Right forelimb (tissue), 1 donor: ENCODE data around the gene NCOA3.
A peak's percentile ranks its signal among the peaks of the same experiment; 100 is the strongest.

Source experiments
- DNase-seq: peaks from one replicate; pipeline ENCODE4 v3.0.0-alpha.2; 2018

The NCOA3 gene

DNA sequence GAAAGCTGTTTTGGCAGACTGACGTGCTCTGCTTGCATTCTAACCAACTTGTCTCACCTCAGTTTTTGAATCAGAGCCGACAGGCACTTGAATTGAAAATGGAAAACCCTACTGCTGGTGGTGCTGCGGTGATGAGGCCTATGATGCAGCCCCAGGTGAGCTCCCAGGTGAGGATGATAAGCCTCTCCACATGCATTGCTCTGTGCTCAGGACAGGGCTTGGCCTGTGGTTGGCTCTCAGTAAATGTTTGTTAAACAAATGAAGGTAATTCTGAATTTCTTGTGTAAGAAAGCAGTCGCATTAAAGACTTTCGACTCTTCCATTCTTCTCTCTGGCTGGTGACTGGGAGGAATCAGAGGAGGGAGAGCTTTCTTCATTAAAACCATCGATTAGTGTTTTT is 147.3 kb downstream of the NCOA3 start:
- no peak for DNase-seq

DNA sequence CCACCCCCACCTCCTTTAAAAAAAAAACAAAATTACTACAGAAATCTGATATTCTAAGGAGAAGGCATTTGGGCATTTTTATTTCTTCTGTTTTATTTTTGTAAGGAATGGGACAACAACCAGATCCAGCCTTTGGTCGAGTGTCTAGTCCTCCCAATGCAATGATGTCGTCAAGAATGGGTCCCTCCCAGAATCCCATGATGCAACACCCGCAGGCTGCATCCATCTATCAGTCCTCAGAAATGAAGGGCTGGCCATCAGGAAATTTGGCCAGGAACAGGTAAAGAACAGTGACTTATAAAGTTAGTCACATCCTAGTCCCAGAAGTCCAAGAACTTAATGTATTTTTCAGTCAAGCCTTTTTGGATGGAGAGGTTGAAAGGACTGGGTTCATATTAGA is 150.6 kb downstream of the NCOA3 start:
- no peak for DNase-seq

DNA sequence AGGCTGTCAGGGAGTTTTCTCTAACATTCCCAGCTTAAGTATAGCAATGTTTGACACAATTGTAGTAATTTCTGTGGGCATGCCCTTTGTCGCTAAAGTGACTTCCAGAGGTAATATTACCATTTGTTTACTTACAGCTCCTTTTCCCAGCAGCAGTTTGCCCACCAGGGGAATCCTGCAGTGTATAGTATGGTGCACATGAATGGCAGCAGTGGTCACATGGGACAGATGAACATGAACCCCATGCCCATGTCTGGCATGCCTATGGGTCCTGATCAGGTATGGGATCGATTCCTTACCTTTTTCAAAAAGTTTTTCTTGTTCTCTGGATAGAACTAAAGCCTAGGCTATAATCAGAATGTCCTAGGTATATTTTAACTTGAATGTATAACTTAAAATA is 151.1 kb downstream of the NCOA3 start:
- DNase-seq = no peak

DNA sequence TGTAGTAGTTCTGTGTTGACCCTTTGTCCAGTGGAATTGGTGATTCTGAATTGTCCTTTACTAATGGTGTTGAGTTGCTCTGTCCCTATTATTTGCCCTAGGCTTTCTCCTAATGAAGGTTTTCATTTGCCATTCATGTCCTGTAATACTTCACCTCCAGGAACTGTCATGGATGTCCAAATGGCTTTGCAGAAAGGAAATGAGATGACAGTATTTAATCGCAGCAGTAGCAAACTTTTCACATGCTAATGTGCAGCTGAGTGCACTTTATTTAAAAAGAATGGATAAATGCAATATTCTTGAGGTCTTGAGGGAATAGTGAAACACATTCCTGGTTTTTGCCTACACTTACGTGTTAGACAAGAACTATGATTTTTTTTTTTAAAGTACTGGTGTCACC is 152.2 kb downstream of the NCOA3 start:
- DNase-seq = no peak

DNA sequence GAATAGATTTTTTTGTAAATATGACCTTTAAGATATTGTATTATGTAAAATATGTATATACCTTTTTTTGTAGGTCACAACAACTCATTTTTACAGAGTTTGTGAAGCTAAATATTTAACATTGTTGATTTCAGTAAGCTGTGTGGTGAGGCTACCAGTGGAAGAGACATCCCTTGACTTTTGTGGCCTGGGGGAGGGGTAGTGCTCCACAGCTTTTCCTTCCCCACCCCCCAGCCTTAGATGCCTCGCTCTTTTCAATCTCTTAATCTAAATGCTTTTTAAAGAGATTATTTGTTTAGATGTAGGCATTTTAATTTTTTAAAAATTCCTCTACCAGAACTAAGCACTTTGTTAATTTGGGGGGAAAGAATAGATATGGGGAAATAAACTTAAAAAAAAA is 152.7 kb downstream of the NCOA3 start:
- DNase-seq = no peak

DNA sequence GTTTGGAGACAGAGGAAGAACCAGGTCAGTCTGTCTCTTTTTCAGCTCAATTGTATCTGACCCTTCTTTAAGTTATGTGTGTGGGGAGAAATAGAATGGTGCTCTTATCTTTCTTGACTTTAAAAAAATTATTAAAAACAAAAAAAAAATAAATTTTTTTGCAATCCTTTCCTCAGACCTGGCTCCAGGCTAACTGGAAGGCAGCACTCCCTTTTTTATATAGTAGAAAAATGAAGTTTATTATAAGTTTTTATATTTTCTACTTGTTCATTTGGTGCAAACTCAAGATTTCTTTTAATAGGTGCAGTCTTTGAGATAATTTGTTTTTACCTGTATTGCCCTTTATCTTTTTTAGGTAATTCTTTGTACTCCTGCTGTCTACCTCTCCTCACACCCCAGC is 153.9 kb downstream of the NCOA3 start:
- no peak for DNase-seq

DNA sequence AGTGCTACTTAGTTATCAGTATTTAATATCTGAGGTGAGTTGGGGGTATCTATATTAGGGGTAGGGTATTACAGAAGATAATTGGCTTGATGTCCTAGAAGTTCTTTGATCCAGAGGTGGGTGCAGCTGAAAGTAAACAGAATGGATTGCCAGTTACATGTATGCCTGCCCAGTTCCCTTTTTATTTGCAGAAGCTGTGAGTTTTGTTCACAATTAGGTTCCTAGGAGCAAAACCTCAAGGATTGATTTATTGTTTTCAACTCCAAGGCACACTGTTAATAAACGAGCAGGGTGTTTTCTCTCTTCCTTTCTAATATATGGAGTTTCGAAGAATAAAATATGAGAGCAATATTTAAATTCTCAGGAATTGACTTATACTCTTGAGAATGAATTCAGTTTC is 154.6 kb downstream of the NCOA3 start:
- DNase-seq = no peak

DNA sequence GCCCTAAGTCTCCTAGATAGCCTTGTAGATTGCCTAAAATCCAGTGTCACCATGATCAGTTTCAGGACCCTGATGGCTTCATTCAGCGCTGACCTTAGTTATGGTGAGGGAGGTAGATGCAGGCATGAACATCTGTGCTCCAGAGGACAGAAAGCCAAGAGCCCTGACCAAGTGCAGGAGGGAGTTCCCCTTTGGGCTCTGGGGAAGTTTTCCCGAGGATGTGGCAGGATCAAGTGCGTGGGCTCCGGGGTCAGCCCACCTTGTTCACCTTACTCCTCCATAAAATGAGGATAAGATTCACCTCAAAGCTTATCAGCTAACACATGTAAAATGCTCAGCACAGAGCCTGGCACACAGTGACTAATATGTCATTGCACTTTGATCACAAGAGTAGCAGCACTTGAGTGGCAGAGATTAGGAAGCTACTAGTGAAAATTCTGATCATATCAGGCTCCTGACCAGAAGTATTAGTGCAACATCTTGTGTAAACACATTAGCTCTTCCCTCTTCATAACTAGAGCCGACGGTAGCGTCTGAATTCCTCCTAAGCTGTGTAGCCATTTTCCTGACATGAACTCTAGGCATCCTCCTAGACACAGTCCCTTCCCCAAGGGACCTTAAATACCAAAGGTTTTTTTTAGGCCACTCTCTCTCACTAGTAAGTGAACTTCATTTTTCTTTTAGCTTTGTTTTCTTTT is 158.4 kb downstream of the NCOA3 start:
- no peak for DNase-seq

DNA sequence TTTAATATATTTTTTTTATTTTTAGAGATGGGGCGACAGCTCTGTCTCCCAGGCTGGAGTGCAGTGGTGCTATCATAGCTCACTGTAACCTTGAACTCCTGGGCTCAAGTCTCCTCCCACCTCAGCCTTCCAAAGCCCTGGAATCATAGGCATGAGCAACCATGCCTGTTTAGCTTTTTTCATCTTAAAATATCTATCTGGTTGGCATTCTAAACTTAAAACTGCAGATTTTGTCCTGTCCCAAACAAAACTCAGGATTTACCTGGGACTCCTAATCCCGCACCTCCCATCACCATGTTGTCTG is 158.9 kb downstream of the NCOA3 start:
- DNase-seq = no peak

DNA sequence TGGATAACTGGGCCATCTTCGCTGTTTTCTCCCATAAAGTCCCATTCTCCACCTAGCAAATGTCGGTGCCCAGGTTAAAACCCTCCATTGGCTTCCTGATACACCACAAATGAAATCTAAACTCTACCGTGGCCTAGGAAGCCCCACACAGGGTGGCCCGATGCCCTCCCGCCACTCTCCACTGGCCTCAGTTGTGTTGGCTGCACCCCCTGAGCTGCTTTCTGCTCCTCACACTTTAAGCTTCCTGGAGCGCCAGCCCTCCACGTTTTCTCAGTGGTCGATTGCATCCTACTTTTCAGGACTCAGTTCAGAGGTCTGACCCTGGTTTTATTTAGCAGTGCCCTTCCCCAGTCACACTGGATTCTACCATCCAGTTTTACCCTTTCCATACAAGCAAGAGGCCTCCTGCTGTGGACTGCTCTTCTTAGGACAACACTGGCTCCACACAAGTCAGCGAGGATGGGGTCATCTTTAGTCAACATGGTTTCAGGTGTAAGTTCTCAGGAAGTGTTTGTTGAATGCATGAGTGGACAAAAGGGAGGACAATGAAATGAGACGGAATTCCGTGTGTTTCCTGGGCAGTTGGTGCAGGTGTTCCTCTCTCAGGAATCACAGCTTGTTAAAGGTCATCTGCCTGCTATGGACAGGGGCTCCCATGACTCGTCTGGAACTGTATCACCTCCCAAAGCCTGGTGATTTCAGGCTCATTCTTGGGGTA is 159.5 kb downstream of the NCOA3 start:
- no peak for DNase-seq

DNA sequence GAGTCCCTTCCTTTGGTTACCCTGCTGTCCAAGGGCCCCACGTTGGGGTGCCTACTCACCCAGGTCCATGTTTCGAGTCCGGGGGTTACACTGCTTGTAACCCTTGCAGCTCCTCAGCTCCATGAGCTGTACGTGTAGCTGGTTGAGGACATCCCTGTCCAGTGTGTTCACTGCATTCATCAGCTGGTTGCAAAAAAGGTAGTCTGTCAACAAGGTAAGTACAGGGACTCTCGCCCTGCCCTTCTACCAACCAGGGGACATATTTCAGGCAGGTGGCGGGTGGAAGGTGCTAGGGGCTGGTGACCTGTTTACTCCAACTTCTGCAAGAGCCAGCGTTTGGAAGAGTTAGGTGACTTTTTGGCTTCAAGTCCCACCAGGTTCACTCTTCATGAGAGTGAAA is 160.0 kb downstream of the NCOA3 start:
- DNase-seq = no peak

DNA sequence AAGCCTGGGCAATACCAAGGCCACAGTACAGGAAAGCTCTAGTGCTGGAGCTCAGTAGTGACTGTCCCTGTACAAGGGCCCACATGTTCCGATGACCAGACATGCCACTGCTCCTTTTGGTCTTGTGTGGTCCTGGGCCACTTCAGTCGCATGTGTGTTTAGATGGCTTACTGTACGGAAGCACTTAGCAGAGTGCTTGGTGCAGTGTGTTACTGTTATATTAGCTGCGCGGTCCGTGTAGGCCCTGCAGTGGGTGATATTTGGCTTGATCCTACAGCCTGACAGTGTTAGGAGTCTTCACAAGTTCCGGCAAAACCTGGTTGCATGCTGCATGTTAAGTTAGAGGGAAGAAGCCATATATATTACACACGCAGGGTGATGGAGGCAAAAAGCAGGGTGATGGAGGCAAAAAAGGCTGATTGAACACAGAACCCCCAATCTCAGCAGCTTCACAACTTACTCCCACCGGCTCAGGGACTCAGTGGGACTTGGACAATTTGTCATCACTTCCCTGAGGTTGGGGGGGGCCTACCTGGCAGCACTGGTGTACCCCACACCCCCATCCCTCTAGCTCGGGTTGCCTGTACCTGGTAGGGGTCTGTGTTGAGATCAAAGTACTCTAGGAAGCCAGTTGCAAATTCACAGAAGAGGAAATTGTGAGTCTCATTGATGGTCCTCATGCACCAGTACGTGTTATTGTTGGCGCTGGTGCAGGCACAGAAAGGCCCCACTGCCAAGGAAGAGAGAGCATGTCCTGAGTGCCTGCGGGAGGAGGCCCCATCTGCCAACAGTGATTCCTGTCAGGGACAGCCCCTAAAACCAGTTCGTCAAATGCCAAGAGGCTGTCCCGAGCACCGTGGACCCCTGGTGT is 161.0 kb downstream of the NCOA3 start:
- no peak for DNase-seq

DNA sequence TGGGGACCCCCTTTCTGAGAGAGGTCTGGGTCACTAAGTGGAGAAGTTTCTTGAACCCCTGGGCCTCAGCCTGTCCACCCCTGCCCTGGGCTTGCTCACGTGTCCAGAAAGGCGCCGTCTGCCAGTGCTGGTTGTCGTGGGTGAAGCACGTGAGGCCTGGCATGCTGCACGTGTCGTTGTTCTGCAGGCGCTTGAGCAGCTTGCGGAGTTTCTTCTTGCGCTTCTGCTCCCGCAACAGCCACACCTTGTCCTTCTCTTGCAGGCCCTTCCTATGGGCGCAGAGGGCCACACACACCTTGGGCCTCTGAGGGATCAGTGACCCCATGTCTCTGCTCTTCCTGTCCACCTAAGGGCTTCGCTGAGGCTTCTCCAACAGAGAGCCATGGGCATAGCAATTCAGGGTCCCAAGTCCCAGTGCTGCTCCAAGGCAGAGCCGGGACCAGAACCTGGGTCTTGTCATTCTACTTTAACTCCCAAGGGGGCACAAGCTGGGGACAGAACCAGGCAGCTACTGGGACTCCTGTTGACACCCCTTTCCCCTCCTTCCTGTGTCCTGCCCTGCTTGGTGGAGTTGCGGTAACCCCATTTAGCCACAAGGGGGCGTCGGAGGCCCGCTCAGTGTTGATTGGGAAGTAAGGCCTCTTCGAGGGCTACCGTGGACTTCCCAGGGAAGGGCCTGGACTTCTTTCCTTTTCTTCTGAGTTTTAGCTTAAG is 161.8 kb downstream of the NCOA3 start:
- peak; percentile 92 for DNase-seq

DNA sequence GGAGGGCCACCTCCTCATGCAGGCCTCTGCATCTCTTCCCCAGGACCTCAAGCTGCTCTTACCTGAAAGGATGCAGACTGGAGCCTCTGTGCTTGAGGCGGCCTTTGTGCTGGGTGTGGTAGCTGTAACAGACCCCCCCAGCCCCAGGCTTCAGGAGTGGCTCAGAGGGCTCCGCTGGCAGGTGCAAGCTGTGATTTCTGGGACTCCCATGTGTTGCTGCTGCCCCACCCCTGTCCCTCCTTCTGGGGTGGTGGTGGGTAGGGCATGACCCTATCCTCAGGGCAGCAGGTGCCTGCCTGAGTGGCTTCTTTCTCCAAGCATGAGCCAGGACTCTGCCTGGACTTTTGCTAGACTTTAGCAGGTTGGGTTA is 162.4 kb downstream of the NCOA3 start:
- no peak for DNase-seq

DNA sequence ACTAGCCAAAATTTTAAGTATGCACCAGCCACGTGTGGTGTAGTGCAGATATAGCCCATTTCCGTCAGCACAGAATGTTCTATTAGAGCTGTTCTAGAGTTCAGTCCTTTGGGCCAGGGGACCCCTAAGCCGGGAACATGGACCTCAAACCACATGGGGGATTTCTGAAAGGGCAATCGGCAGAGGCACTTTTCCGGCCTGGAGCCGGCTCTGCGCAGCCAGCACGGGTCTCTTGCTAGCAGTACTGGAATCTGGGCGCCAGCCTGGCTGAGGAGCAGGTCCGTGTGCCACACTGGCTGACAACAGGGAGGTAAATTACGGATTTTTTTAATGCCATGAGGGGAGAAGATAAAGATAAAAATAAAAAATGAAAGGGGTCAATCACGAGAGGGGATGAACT is 163.1 kb downstream of the NCOA3 start:
- no peak for DNase-seq

DNA sequence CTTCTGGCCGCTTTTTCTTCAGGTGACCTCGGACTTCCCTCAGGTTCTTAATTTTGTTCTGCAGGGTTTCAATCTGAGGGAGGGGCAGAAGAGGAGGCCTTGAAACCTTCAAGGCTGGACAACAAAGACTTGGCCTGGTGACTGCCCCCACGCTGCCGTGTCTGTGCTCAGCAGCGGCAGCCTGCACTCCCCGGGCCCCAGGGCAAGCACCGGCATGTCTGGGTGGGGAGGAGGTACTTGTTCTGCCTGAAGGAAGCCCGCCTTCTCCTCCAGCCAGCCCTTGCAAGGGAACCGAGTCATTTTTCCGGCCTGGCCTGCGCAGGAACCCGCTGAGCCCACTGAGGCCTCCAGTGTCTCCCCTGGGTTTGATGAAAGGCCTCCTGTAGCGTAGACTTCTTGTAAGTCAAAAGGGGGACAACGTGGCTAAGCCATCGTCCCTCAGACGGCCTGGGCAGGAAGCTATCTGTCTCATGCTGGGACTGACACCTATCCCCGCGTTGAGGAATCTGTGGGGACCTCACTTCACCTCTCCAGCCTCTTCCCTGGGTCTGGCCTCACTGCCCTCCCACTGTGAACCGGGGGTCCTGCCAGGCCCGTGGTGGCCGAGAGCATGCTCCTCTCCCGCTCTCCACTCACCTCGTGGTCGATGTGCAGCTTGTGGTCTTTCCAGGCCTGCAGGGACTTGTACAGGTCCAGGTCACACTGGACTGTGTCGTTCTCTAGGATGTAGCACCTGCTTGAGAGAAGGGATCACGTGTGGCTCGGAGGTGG is 163.7 kb downstream of the NCOA3 start:
- no peak for DNase-seq

DNA sequence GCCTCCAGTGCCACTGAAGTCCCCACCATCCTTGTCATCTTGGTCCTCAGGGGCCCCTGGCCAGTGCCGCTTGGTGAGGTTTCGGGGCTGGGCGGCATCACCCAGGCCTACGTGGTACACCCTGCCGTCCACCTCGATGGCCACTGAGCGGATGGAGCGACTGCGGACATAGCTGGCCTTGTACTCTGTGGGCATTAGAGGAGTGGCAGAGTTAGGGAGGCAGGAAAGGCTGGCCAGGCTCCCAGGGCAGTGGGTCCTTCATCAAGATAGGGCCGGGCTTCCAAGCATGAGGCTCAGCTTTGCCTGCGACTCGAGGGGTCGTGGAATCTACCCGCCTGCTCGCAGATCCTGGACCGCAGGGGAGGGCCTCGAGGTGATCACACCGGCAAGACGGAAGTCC is 164.6 kb downstream of the NCOA3 start:
- no peak for DNase-seq

DNA sequence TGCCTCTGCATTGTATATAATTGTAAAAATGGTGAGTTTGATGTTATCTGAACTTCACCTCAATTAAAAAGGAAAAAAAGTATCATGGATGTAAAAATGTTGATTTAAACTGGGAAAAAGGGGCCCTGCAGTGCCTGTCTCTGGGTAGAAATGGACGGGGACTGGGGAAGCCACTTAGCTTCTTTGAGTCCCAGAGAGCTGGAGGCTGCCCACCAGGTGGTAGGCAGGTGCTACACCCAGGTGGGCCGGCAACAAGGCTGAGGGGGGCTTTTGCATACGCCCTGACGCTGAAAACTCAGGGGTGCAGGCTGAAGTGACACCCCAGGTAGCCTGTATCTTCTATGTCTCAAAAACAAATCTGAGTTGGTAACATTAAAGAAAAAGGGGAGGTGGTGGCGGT is 165.4 kb downstream of the NCOA3 start:
- no peak for DNase-seq

DNA sequence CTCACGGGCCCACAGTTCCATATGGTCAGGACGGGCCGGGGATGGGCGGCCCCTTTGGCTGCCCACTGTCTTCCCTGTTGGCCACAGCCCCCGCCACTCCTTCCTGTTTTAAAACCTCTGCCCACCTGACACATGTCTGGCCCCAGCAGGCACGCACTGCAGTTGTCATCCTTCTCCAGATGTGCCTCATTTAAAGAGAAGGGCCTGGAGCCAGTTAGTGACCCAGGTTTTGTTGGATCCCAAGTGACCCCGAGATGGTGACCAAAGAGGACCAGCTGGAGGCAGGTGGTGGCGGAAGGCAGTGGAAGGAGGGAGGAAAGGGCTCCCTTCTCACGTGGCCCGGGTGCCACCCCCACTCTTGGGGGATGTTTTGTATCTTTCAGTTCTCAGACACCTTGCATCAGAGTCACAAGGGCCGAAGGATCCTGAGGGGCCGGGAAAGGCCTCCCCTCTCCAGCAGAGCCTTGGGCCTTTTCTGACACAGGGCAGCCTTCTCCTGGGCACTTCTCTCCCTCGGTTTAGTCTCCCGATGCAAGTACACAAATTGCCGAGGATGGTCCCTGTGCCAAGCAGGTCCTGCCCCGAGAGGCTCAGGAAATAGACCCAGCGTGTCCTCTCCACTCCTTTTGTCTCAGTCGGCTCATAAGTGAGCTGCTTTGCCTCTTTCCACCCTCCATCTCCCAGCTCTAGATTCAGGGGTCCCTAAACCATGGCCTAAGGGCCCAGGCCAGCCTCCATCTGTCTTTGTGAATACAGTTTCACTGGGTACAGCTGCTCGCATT is 166.0 kb downstream of the NCOA3 start:
- no peak for DNase-seq

DNA sequence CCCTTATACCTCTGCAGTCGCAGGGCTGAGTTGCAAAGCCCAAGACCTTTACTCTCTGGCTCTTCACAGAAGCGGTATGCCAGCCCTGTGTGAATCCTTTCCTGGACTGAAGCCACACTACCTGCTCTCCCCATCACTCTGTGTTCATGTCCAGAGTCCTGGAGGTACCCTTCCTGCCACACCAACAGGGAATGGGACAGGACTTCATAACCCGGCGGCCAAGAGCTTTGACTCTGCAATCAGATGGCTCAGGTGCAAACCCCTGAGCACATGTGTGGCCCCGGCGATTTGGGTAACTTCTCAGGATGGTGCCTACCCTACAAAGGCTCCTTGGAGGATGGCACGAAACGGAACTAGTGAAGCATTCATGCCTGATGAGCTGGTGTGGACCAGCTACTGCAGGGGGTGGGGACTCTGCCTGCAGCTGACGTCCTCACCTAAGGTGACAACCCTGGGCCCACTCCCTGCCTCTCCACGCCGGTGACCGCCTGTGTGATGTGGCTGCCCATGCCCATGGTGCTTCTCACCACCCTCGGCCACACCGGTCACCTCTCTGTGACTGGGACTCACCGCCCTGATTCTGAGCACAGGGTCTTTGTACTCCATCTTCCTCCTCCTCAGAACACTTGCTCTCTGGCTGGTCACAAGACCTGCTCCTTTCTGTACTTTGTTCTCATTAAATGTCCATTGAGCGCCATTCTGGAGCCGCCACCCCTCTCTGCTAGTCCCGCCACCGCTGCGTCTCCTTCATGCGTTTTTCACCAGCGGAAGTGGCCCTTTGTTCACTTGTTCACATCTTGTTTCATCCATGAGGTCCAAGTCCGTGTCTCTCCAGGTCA is 166.8 kb downstream of the NCOA3 start:
- no peak for DNase-seq

DNA sequence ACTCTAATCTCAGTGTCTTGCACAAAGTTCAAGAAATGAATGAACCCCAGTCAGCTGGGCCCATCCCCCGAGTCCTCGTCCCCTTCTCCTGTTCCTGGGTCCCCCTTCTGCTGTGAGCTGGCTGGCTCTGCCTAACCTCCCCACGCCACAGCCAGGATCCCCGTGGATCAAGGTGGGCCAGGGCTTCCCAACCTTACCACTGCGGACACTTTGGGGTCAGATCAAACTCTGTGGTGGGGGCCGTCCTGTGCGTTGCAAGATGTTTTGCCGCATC is 167.4 kb downstream of the NCOA3 start:
- DNase-seq = no peak
